ENCODE results near the gene HCAR1.

- TF ChIP-seq POLR2A (IDR thresholded peaks at IDR 0.05) (no peak), EP300 (IDR thresholded peaks at IDR 0.05) (no peak), POLR2AphosphoS5 (IDR thresholded peaks at IDR 0.05) (no peak)
- TF ChIP-seq, protein P1, sequence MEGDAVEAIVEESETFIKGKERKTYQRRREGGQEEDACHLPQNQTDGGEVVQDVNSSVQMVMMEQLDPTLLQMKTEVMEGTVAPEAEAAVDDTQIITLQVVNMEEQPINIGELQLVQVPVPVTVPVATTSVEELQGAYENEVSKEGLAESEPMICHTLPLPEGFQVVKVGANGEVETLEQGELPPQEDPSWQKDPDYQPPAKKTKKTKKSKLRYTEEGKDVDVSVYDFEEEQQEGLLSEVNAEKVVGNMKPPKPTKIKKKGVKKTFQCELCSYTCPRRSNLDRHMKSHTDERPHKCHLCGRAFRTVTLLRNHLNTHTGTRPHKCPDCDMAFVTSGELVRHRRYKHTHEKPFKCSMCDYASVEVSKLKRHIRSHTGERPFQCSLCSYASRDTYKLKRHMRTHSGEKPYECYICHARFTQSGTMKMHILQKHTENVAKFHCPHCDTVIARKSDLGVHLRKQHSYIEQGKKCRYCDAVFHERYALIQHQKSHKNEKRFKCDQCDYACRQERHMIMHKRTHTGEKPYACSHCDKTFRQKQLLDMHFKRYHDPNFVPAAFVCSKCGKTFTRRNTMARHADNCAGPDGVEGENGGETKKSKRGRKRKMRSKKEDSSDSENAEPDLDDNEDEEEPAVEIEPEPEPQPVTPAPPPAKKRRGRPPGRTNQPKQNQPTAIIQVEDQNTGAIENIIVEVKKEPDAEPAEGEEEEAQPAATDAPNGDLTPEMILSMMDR (IDR thresholded peaks at IDR 0.05): no peak
These were observed 1.5 kb upstream of the HCAR1 start for GRCh38 chr12:122732170-122732569.

Measured in suprapubic skin (tissue), 4 donors.